BLaER1 treated with 17β-estradiol and CSF1 and Interleukin-3, amounts not matched to agents 10 nM and 100 nM (cell line): ENCODE results near the gene HOXB4.

Experiments
- H3K27ac ChIP-seq, 11 experiments: shearing (Covaris generic); formaldehyde crosslinking; 2 replicates each; pipeline ENCODE4 v1.8.1; 2022
- H3K27me3 ChIP-seq, 11 experiments: shearing (Covaris generic); formaldehyde crosslinking; 2 replicates each; pipeline ENCODE4 v1.8.1; 2022
- H3K36me3 ChIP-seq, 11 experiments: shearing (Covaris generic); formaldehyde crosslinking; 2 replicates each; pipeline ENCODE4 v1.8.1; 2022
- H3K4me1 ChIP-seq, 10 experiments: shearing (Covaris generic); formaldehyde crosslinking; 2 replicates each; pipeline ENCODE4 v1.8.1; 2022
- H3K4me2 ChIP-seq, 11 experiments: shearing (Covaris generic); formaldehyde crosslinking; 2 replicates each; pipeline ENCODE4 v1.8.1; 2022
- H3K4me3 ChIP-seq, 10 experiments: shearing (Covaris generic); formaldehyde crosslinking; 2 replicates each; pipeline ENCODE4 v1.8.1; 2022
- H3K9ac ChIP-seq, 11 experiments: shearing (Covaris generic); formaldehyde crosslinking; 2 replicates each; pipeline ENCODE4 v1.8.1; 2022
- H3K9me3 ChIP-seq, 11 experiments: shearing (Covaris generic); formaldehyde crosslinking; replicated peaks in 1 of 11; 2 replicates each; pipeline ENCODE4 v1.8.1; 2022
- H4K20me1 ChIP-seq, 11 experiments: shearing (Covaris generic); formaldehyde crosslinking; 2 replicates each; pipeline ENCODE4 v1.8.1; 2022
- Cebpa-rat ChIP-seq, 11 experiments: shearing (Covaris generic); IDR thresholded peaks; 2 replicates each; pipeline ENCODE4 v1.8.1; 2022

HOXB4 gene

GRCh38 chr17:48615963-48616716, 38.0 kb upstream of the HOXB4 start:
- no peak overlapping the region for H3K4me3 ChIP-seq
- TF ChIP-seq Cebpa-rat (IDR thresholded peaks at IDR 0.05): no peak
- no peaks in the 10 kb centered on the region for H3K36me3 ChIP-seq
- H3K27me3 ChIP-seq: peaks cover 100% of the 10 kb centered on the region in 11 experiments
- H3K9me3 ChIP-seq: no peaks in the 10 kb centered on the region
- H3K9ac ChIP-seq: no peak overlapping the region
- H4K20me1 ChIP-seq: peaks cover 0 to 91% (median 78%) of the 10 kb centered on the region in 11 experiments; a peak in 19 of 22 replicates
- no peak overlapping the region for H3K27ac ChIP-seq
- no peak overlapping the region for H3K4me2 ChIP-seq
- peaks cover 0 to 13% (median 4%) of the 10 kb centered on the region in 10 experiments; a peak in 7 of 20 replicates for H3K4me1 ChIP-seq

GRCh38 chr17:48615047-48615962, 37.2 kb upstream of the HOXB4 start, which contains the start of gene HOXB8:
Gene HOXB8 (minus strand): TSS chr17:48615292. CDS start chr17:48614704, 588 bp downstream.
- H3K36me3 ChIP-seq: no peaks in the 10 kb centered on the region
- H3K4me3 ChIP-seq: no peak within 1 kb of the TSS
- H3K9ac ChIP-seq: no peak within 1 kb of the TSS
- peaks cover 100% of the 10 kb centered on the region in 11 experiments for H3K27me3 ChIP-seq
- peaks cover 0 to 13% (median 4%) of the 10 kb centered on the region in 10 experiments; a peak in 7 of 20 replicates for H3K4me1 ChIP-seq
- H3K4me2 ChIP-seq: no peak within 1 kb of the TSS
- peaks cover 0 to 8% (median 3%) of the 10 kb centered on the region in 11 experiments; a peak in 9 of 22 replicates for H3K9me3 ChIP-seq
- TF ChIP-seq Cebpa-rat (IDR thresholded peaks at IDR 0.05): no peak
- no peak within 1 kb of the TSS for H3K27ac ChIP-seq
- H4K20me1 ChIP-seq: peaks cover 0 to 92% (median 79%) of the 10 kb centered on the region in 11 experiments; a peak in 19 of 22 replicates

- no peak for TF ChIP-seq Cebpa-rat (IDR thresholded peaks at IDR 0.05)
- Histone ChIP-seq H3K27me3 (peaks cover 100% of the 10 kb centered on the region in 11 experiments), H3K4me2 (no peak overlapping the region), H3K36me3 (no peaks in the 10 kb centered on the region), H3K9ac (no peak overlapping the region), H3K4me1 (peaks cover 0 to 13% (median 4%) of the 10 kb centered on the region in 10 experiments; a peak in 7 of 20 replicates), H4K20me1 (peaks cover 0 to 92% (median 79%) of the 10 kb centered on the region in 11 experiments; a peak in 19 of 22 replicates), H3K9me3 (peaks cover 0 to 9% (median 5%) of the 10 kb centered on the region in 11 experiments; a peak in 9 of 22 replicates), H3K4me3 (no peak overlapping the region), H3K27ac (no peak overlapping the region)
Observed at GRCh38 chr17:48613862-48614694, 35.9 kb upstream of the HOXB4 start.

DNA sequence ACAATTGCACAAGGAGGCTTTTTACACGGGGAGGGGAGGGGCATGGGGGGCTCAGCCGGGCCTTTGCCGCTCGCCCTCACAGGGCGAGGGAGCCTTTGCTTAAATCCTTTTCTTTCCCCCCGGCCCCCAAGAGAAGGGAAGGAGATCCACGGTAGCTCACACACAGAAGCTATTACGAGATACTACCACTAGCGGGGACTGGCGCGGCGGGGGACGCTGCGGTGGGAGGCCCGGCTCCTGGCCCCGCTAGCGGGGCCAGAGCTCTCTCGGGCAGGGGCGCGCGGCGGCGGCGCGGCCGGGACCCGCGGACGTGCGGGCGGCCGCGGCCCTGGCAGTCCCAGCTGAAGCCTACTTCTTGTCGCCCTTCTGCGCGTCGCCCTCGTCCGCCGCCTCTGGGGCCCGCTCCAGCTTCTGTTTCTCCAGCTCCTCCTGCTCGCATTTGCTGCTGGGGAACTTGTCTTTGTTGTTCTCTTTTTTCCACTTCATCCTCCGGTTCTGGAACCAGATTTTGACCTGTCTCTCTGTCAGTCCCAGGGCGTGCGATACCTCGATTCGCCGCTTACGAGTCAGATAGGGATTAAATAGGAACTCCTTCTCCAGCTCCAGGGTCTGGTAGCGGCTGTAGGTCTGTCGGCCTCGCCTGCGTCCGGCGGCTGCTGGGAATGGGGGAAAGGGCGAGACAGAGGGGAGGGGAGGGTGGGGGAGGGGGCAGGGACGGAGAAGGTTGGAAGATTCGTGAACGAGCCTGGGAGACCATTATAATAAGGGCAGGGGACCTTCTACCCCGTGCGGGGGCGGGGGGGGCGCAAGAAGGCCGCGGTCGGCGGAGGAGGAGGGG, 34.9 kb upstream of the HOXB4 start:
- no peak for TF ChIP-seq Cebpa-rat (IDR thresholded peaks at IDR 0.05)
- Histone ChIP-seq H3K4me2 (peak overlapping the region in 3 of 11 experiments; percentile 35 to 67 (median 62); a peak in 5 of 22 replicates), H3K27me3 (peaks cover 100% of the 10 kb centered on the region in 11 experiments), H3K36me3 (no peaks in the 10 kb centered on the region), H3K9ac (no peak overlapping the region), H3K4me3 (peak overlapping the region in 2 of 10 experiments; percentile 25 to 36; a peak in 3 of 20 replicates), H3K4me1 (peaks cover 0 to 13% (median 4%) of the 10 kb centered on the region in 10 experiments; a peak in 7 of 20 replicates), H3K27ac (no peak overlapping the region), H3K9me3 (peaks cover 0 to 9% (median 5%) of the 10 kb centered on the region in 11 experiments; a peak in 9 of 22 replicates), H4K20me1 (peaks cover 0 to 92% (median 82%) of the 10 kb centered on the region in 11 experiments; a peak in 19 of 22 replicates)

- peaks cover 100% of the 10 kb centered on the region in 11 experiments for H3K27me3 ChIP-seq
- no peak for TF ChIP-seq Cebpa-rat (IDR thresholded peaks at IDR 0.05)
- peaks cover 0 to 13% (median 4%) of the 10 kb centered on the region in 10 experiments; a peak in 7 of 20 replicates for H3K4me1 ChIP-seq
- peaks cover 0 to 92% (median 78%) of the 10 kb centered on the region in 11 experiments; a peak in 19 of 22 replicates for H4K20me1 ChIP-seq
- H3K27ac ChIP-seq: no peak overlapping the region
- H3K9ac ChIP-seq: no peak overlapping the region
- peak overlapping the region in 2 of 11 experiments; percentile 62 to 67; a peak in 4 of 22 replicates for H3K4me2 ChIP-seq
- H3K4me3 ChIP-seq: peak overlapping the region in 2 of 10 experiments; percentile 25 to 36; a peak in 3 of 20 replicates
- peaks cover 0 to 9% (median 5%) of the 10 kb centered on the region in 11 experiments; a peak in 9 of 22 replicates for H3K9me3 ChIP-seq
- H3K36me3 ChIP-seq: no peaks in the 10 kb centered on the region
Observed at GRCh38 chr17:48612456-48612853, 34.3 kb upstream of the HOXB4 start.

DNA sequence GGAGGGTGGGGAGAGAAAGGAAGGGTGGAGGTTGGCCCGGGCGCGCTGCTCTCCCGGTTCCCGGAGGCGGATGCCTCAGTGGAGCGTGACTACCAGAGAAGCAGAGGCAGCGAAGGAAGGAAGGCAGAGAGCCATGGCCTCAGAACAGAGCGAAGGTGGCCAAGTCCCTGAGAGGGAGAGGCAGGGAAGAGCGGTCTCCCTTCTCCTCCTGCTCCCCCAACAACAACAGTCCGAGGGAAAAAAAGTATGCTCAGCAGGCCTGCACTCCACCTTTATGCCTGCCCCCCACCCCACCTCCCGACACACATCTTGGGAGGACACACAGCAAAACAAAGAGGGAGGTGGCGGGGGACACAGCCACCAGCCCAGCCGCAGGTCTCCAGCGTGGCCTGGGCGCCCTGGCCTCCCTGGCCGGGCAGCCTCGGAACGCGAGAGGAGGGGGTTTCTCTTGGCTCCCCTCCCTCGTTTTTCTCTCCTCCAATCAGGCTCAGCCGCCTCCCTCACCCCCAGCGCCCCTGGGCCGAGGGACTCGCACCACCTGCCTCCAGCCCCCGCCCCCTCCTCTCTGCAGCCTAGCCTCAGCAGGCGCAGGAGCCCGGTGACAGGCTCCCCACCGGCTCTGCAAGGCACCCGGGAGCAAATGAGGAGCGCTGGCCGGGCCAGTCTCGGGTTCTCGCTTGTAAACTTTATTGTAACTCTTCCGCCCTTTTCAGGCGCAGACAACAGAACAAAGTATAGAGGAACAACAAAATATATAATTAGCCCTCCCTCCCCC, 33.7 kb upstream of the HOXB4 start:
- no peak overlapping the region for H3K27ac ChIP-seq

More for the DNA sequence above, 33.7 kb upstream of the HOXB4 start:
- TF ChIP-seq Cebpa-rat (IDR thresholded peaks at IDR 0.05): no peak
- Histone ChIP-seq H4K20me1 (peaks cover 0 to 92% (median 76%) of the 10 kb centered on the region in 11 experiments; a peak in 19 of 22 replicates), H3K4me3 (no peak overlapping the region), H3K36me3 (no peaks in the 10 kb centered on the region), H3K9ac (no peak overlapping the region), H3K4me2 (peak overlapping the region in 4 of 11 experiments; percentile 8 to 67 (median 26); a peak in 5 of 22 replicates), H3K27me3 (peaks cover 100% of the 10 kb centered on the region in 11 experiments), H3K9me3 (peaks cover 0 to 9% (median 5%) of the 10 kb centered on the region in 11 experiments; a peak in 9 of 22 replicates), H3K4me1 (peaks cover 0 to 13% (median 4%) of the 10 kb centered on the region in 10 experiments; a peak in 7 of 20 replicates)
